ENCODE results near the gene PARD6B.
A peak's percentile ranks its signal among the peaks of the same experiment; 100 is the strongest.

The PARD6B gene

DNA sequence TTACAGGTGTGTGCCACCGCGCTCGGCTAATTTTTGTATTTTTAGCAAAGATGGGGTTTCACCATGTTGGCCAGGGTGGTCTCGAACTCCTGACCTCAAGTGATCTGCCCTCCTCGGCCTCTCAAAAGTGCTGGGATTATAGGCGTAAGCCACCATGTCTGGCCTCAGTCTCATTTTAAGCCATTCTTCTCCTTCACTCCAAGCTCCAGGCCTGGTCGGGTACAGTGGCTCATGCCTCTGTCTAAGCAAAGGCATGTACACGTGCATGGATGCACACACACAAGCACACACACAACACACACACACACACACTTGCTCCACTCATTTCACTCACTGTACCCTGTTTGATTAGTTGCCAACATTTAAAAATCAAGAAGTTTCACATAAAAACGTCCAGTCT, 7.7 kb upstream of the PARD6B start:
- no peak for DNase-seq

DNA sequence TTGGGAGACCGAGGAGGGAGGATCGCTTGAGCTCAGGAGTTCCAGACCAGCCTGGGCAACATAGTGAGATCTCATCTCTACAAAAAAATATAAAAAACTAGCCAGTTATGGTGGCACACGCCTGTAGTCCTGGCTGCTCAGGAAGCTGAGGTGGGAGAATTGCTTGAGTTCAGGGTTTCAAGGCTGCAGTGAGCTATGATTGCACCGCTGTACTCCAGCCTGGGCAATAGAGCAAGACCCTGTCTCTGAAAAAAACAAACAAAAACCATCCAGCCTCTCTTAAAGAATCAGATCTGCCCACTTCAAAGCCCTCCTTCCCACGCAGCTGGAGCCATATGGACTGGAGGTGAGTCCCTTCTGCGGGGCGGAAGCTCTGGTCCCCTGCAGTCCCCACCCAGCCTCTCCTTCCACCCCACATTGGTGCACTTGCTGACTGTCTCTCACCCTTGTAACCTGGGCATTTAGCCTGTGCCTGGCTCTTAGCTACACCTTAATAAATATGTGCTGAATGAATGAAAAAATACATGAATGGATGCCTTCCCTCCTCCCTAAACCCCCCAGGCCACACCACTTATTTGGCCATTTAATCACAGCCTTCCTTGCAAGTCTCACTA, 7.2 kb upstream of the PARD6B start:
- DNase-seq, result no peak

- DNase-seq, result peak in 18 of 51 donors; percentile 1 to 77 (median 18)
These were observed 6.3 kb upstream of the PARD6B start for GRCh38 chr20:50724851-50725723.

GRCh38 chr20:50725724-50726005, 5.7 kb upstream of the PARD6B start:
- DNase-seq, result no peak

GRCh38 chr20:50726955-50727791, 4.2 kb upstream of the PARD6B start:
- no peak for DNase-seq

- no peak for DNase-seq
These were observed 3.4 kb upstream of the PARD6B start for GRCh38 chr20:50727792-50728485.

DNA sequence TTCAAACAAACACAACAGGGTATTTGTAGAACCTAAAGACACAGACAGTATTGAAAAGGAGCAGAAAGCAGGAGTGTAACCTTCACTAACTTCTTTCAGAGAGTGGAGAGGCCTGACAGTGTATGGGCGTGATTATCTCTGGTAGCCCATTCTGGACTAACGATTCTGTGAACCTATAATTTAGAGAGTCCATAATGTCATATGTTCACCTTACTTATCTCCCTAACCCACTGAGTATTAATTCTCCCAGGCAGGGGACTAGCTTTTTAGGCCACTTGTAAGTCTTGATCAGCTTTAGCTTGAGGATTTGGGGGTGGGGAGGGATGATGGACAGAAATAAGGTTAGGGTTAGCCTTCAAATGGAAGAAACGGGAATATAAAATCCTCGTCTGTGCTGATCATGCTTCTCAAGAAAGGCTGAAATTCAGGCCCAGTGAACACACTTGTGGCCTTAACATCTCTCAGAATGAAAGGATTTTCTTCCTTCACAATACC, 2.8 kb upstream of the PARD6B start:
- no peak for DNase-seq

DNA sequence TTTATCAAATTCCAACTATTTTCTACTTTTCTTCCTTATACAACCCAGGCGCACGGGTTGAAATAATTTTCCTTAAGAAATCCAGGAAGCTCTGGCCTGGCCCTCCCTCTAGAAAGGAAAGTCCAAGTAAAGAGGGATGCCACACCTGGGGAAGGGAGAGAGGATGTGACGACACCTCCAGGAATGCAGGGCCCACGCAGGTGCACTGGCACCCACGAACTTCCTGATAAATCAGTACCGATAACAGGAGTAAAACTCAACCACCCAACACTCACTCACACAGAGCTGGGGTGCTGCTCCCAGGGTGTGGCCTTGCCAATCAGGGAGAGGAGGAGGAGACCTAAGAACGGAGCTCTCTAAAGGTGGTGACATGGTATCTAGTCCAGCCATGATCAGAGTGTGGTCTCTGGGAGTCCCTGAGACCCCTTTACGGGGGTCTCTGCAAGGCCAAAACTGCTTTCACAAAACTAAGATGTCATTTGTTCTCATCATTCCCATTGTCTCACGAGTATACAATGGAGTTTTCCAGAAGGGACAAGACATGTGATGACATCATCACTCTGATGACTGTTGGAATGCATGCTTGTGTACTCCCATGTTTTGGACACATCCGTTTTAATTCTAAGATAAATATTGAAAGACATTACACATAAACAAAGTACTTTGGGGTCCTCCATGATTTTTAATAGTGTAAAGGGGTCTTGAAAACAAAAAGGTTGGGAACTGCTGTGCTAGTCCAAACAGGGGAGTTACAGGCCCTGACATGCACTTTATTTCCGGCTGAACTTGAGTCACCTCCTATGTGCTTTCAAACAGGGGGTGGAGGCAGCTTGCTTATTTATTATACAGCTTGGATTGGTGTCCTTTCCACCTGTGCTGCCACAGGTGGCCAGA, 2.2 kb upstream of the PARD6B start:
- DNase-seq, result no peak

- peak in 3 of 51 donors; percentile 20 to 42 (median 36) for DNase-seq
These were observed 1.2 kb upstream of the PARD6B start for GRCh38 chr20:50729901-50730764.

DNA sequence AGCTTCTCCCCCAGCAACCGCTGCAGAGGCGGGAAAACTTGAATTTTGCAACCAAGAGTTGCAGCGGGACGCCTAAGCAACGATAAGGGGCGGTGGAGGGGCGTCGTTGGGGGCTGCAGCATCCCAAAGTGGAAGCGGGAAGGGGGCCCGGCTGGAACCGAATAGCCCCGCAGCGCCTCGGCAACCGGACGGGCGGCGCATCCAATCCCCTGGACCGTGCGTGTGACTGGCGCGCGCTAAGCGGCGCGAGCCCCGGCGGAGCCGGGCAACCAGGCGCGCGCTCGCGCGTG, 670 bp upstream of the PARD6B start:
- no peak for DNase-seq

GRCh38 chr20:50731930-50732690, 730 bp downstream of the PARD6B start:
- no peak for DNase-seq

- no peak for DNase-seq
These were observed 2.4 kb downstream of the PARD6B start for GRCh38 chr20:50733644-50734349.

GRCh38 chr20:50734730-50735679, 3.6 kb downstream of the PARD6B start:
- DNase-seq, result no peak

GRCh38 chr20:50735813-50736212, 4.4 kb downstream of the PARD6B start:
- no peak for DNase-seq

GRCh38 chr20:50737352-50737751, 6.0 kb downstream of the PARD6B start:
- DNase-seq, result no peak

- DNase-seq, result no peak
These were observed 11.7 kb downstream of the PARD6B start for GRCh38 chr20:50743087-50743486.
